22Rv1 (cell line): ENCODE results near the gene SCMH1.
A peak's percentile ranks its signal among the peaks of the same experiment; 100 is the strongest.

Experiments used
- H3K27ac ChIP-seq: fragments of 450-650 bp; 2 replicates; pipeline ENCODE4 v1.5.1; 2017
- CTCF ChIP-seq: fragments of 450-650 bp; IDR thresholded peaks from 2 replicates; pipeline ENCODE4 v1.5.1; 2017; ENCODE audit warnings: mild to moderate bottlenecking
- ZFX ChIP-seq: fragments of 450-650 bp; IDR thresholded peaks from 2 replicates; pipeline ENCODE4 v1.6.1; 2017; ENCODE audit warnings: antibody characterized with exemption, borderline replicate concordance

SCMH1 gene

GRCh38 chr1:41053316-41053715, 188.8 kb downstream of the SCMH1 start:
- no peak for TF ChIP-seq CTCF
- TF ChIP-seq ZFX: no peak
- H3K27ac ChIP-seq: no peak overlapping the region

GRCh38 chr1:41051022-41051421, 191.1 kb downstream of the SCMH1 start:
- no peak overlapping the region for H3K27ac ChIP-seq
- TF ChIP-seq ZFX: no peak
- no peak for TF ChIP-seq CTCF

DNA sequence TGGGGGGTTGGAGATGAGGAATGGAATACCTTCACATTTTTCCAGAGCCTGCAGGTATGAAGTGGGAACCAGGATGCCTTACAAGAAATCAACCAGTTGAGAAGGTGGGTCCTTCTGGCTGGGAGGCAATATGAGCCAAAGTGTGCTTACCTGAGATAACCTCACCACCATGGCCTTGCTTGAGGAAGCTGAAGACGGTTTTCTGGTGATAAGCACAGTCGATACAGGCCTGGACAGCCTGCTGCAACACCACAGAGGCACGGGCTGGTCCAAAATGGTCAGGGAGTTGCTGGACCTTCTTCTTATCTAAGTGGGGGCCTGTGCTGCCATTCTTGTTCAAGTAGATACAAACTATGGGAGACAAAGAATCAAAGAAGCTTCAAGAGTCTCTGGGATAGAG, 193.6 kb downstream of the SCMH1 start:
- H3K27ac ChIP-seq: no peak overlapping the region
- no peak for TF ChIP-seq ZFX
- no peak for TF ChIP-seq CTCF

DNA sequence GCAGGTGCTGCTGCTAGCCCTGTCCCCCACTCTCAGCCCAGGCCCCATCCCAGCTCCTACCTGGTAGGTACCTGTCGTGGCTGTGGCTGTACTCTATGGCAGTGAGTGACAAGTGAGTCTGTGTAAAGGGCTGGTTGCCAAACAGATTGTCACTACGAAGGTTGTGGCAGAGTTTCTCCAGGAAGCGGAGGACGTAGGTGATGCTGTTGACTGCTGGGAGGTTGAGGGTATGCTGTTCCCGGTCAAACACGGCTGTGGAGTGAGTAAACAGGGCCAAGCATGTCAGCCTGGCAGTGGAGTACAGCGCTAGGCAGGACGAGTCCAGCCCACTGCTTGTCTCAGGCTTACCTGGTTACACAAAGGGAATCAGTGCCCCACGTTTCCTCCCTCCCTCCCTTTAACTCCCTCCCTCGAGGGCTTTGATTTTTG, 195.7 kb downstream of the SCMH1 start:
- TF ChIP-seq CTCF (no peak), ZFX (no peak)
- H3K27ac ChIP-seq: peak overlapping the region; percentile 85

- H3K27ac ChIP-seq: peak overlapping the region; percentile 85
- no peak for TF ChIP-seq CTCF
- TF ChIP-seq ZFX: no peak
These were observed 196.4 kb downstream of the SCMH1 start for GRCh38 chr1:41045740-41046139.

- no peak for TF ChIP-seq CTCF
- TF ChIP-seq ZFX: no peak
- H3K27ac ChIP-seq: peak overlapping the region; percentile 85
These were observed 197.9 kb downstream of the SCMH1 start for GRCh38 chr1:41044187-41044586.

DNA sequence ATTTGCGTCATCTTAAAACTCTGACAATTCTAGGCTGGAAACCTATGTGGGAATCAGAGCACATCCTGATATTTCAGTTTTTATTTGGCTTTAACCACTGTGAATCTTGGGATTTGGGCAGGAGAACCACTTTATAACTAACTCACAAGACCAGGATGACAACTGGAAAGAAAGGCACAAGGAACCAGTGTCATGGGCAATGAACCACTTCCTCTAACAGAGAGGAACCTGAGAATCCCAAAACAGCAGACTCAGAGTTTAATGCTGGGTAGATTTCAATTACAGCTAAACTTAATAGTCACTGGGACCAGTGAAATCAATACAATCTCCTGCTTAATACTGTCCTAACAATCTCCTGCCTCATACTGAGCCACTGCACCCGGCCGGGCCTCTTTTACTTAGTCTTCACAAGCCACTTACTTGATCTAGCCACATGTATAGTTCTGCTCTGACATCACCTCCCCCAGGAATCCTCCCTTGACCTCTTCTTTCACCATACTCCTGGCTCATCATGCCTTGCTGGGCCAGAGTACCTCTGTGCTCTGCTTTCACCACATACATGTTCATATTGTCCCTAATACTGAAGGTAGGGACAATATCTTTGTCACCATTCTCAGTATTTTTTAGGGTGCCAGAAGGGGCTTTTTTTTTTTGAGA, 200.4 kb downstream of the SCMH1 start:
- no peak for TF ChIP-seq CTCF
- TF ChIP-seq ZFX: no peak
- H3K27ac ChIP-seq: no peak overlapping the region
